Measurements from ENCODE around the gene CORO2B.
"Not testable (repeated sequence)": the region's sequence is repeated elsewhere in the genome, so short reads cannot be mapped to it uniquely, and the experiment has no call there.

CORO2B gene

GRCh38 chr15:68590721-68591389, 12.1 kb downstream of the CORO2B start:
- no peak for DNase-seq (ENCODE audit: low spot score)

DNA sequence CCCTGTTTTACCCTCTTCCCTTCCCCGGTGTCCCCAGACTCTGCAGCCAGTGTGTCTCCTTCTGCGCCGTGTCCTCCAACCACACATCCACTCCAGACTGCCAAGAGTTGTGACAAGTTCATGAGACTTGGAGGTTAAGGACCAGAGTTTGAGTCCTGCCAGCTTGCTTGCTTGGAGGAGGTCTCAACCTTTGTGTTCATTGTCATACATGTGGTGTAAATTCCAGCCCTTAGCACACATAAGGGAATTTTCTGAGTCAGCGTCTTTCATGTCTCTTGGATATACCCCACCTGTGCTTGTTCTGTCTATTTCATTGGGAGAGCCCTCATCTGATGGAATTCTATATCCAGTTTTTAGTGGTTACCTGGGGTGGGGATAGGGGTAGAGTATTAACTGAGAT, 13.3 kb downstream of the CORO2B start:
- no peak for DNase-seq (ENCODE audit: low spot score)

DNA sequence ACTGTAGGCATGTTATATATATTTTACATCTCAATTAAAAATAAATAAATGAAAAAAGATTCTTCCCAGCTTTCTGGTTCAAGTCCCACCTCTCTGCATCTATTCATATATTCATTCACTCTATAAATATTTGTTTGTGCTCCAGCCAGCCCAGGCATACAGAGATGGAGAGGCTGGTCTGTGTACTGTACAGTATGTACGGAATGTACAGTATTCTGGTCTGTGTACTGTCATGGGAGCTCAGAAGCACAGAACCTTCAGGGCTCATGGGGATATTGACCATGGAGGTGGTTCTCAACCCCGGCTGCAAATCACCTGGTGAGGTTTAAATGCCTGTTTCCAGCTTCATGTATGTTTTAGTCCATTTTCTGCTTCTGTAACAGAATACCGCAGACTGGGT, 13.8 kb downstream of the CORO2B start:
- DNase-seq (ENCODE audit: low spot score), result no peak

DNA sequence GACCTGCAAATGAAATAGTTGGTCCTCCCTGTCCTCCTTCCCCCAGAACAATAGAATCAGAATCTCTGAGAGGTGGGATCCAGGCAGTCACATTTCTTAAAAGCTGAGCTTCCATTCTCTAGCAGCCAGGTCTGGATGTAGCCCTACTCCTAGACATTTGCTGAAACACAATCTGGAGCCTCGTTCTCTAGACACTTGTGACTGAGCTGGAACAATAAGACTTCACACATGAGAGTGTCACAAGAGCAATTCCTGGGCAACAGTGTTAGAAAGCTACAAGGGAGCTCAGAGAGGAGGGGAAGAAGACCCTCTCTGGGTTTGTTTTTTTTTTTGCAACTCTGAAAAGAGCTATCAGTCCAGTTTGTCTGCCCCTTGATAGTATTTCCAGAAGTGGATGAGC, 14.5 kb downstream of the CORO2B start:
- no peak for DNase-seq (ENCODE audit: low spot score)

DNA sequence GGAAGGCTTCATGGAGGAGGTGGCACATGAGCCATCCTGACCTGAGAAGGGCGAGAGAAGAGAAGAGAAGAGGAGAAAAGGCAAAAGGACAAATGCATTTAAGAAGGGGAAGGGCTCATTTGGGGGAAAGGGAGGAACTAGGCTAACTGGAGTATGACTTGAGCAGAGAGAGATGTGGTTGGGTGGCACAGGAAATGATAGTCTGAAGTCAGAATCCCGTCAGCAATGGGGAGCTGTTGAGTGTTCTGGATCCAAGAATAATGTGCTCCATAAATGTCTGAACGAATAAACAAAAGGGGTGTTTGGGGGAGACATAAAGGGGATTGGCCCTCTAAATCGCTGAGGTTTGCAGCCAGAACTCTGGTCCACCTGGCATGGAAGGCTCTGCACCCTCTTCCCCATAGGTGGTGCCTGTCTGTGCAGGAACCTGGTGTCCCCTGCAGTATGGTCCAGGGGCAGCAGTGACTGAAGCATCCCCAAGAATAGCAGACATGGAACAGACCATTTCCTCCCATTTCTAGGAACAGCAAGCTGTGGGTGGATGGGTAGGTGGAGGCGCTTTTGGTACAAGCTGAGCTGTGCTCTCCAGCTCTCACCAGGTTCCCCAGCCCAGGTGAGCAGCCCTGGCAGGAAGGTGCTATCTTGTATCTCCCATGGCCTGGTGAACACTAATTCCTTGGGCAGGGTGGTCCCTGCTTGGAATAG, 15.2 kb downstream of the CORO2B start:
- DNase-seq (ENCODE audit: low spot score), result no peak

DNA sequence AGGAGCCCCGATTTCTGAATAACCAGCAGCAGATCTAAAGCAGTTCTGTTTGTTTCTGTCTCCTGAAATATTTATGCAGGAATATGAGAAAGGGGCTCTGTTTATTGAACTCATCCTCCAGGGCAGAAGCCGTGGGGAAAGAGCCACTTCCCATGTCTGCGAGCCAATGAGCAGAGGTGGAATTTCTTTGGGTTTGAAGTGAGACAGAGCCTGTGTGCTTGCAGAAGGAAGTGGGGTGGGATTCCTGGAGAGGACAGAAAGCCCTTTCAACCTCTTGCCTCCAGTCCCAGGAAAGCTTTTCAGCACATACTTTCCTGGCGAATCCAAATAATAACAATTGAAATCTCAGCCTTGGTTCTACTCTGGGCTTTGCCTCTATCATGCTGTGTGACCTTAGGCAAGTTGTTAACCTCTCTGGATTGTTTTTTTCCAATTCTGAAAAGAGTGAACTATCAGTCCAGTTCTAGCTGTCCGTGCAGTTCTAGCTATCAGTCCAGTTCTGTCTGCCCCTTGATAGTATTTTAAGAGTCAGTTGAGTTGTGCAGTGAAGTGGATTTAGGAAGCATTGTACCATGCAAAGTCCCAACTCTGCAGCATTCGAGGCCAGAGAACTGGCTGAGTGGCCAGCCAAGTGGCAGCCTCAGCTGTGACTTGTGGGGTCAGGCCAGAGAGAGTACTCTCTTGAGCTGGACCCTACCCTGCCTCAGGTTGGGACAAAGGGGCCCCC, 15.9 kb downstream of the CORO2B start:
- no peak for DNase-seq (ENCODE audit: low spot score)

- DNase-seq (ENCODE audit: low spot score), result no peak
Measured at GRCh38 chr15:68595260-68595564, 16.4 kb downstream of the CORO2B start.

- DNase-seq (ENCODE audit: low spot score), result no peak
Measured at GRCh38 chr15:68595761-68596160, 17.0 kb downstream of the CORO2B start.

DNA sequence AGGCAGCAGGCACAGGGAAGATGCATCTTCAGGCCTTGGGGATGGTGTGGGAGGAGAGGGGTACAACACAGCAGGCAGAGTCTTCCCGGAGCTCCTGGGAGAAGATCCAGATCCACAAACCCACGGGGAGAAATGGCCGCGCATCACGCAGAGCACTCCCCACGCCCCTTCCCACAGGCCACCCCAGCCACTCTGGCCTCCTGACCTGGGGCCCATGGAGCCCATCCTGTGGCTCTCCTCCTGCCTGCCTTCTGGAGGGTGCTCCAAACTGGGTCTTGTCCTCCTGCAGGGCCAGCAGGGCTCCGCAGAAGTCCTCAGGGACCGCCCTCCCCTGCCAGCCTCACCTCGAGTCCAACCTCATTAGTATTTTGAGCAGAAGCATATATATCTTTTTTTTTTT, 17.9 kb downstream of the CORO2B start:
- no peak for DNase-seq (ENCODE audit: low spot score)

GRCh38 chr15:68597581-68597980, 18.8 kb downstream of the CORO2B start:
- DNase-seq (ENCODE audit: low spot score), result no peak

- DNase-seq (ENCODE audit: low spot score), result no peak
Measured at GRCh38 chr15:68598171-68599152, 19.7 kb downstream of the CORO2B start.

GRCh38 chr15:68599153-68599545, 20.4 kb downstream of the CORO2B start:
- DNase-seq (ENCODE audit: low spot score), result no peak

DNA sequence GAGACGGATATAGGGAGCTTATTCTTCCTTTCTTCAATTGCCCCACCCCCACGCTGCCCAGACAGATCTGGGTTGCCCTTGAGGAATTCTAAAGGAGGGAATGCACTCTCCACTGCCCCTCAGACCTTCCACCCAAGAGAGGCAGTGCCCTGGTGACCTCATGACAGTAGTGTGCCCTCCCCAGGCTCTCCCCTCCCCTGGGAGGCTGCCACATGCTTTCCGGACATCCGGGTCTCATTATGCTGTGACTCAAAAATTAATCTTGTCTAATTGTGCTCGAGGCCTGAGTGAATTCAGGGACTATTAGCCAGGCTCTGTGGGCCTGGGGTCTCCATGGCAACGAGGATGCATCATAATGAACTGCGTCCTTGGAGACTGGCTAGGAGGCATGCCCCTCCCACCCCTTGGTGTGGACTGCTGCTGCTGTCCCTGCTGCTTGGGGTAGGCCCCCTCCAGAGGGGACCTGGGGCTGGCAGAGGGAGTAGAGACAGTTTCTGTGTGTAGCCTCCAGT, 20.8 kb downstream of the CORO2B start:
- DNase-seq (ENCODE audit: low spot score), result no peak

GRCh38 chr15:68601206-68602197, 22.7 kb downstream of the CORO2B start:
- DNase-seq (ENCODE audit: low spot score), result no peak

DNA sequence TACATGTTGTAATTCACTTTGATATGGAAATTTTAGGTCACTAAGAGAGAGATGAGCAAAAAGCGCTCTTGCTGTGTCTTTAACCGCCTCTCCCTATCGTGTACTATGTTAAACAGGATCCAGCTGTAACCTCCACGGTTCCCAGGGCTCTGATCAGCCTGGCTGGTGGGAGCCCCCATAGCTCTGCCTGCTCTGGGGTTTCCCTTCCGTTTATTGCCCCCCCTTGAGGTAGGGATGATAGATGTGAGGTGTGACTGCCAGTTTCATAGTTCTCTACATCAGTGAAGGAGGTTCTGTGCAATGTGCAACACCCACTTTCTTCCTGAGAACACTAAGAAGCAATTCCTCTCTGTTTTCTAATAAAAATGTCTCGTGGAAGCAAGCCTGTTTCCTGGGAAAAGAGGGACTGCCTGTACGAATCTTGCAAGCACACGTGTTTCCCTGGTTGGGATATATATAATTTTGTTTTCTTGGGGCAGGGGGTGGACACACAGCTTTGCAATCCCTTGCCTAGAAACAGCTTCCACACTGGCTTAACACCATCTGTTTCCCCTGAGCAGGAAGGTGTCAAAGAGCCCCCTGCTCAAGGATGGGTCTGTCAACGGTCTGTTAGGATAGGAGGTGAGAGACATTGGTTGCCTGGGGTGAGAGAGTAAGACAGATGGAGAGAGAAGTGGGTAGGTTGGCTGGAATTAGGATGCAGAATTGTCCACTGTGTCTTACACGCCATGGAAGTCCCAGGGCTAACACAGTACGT, 23.8 kb downstream of the CORO2B start:
- no peak for DNase-seq (ENCODE audit: low spot score)

- DNase-seq (ENCODE audit: low spot score), result no peak
Measured at GRCh38 chr15:68603216-68603595, 24.4 kb downstream of the CORO2B start.

- DNase-seq (ENCODE audit: low spot score), result no peak
Measured at GRCh38 chr15:68603951-68604350, 25.2 kb downstream of the CORO2B start.

DNA sequence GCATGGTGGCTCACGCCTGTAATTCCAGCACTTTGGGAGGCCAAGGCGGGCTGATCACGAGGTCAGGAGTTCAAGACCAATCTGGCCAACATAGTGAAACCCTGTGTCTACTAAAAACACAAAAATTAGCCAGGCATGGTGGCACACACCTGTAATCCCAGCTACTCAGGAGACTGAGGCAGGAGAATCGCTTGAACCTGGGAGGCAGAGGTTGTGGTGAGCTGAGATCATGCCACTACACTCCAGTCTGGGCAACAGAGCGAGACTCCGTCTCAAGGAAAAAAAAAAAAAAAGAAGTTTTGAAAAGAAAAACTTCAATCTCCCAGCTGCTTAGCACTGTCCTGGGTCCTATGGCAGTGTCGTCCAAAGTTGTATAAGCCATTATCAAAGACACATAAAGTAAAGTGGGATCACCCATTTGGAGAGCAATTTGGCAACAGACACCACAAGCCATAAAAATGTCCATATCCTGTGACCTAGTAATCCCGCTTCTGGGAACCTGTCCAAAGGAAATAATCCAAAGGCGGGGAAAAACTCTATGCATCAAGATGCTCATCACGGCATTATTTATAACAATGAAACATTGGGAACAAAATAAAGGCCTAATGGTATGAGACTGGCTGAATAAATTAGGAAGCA, 26.2 kb downstream of the CORO2B start:
- not testable (repeated sequence) for DNase-seq (ENCODE audit: low spot score)

DNA sequence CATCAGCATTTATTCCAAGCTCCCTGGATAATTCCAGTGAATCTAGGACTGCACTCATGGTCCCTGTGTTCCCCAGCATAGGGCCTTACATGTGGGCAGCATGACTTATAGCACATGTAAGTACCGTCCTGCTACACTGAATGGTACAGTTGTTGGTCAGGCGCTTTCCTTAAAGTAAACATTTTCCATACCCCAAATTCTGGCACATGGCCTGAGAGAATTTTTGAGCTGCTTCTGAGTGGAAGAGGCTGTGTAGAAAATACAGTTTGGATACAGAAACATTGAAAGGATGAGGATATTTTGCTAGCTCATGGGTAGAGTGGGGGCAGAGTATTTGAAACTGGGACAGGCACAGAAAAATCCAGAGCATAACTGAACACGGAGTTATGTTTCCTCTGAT, 27.6 kb downstream of the CORO2B start:
- DNase-seq (ENCODE audit: low spot score), result no peak

Data from activated CD4-positive, alpha-beta T cell treated with anti-CD3 and anti-CD28 coated beads, Interleukin-2, Interleukin-4, amounts not matched to agents 100 ng/mL and 50 ng/mL, durations not matched to agents 16 hours and 8 hours (primary cell).